ENCODE results near the gene DNAAF6.

DNAAF6 gene

GRCh38 chrX:107204068-107204605, 2.3 kb upstream of the DNAAF6 start:
- Histone ChIP-seq H3K36me3 (ENCODE audit: control insufficient read depth, insufficient read depth, low read length) (no peaks in the 10 kb centered on the region), H3K27me3 (replicated peaks; ENCODE audit: control insufficient read depth, insufficient read depth, low read length, poor library complexity, severe bottlenecking) (no peaks in the 10 kb centered on the region), H3K27ac (ENCODE audit: insufficient read depth, low read length, poor library complexity, severe bottlenecking) (no peak overlapping the region), H3K4me3 (ENCODE audit: insufficient read depth, low read depth, low read length, poor library complexity, severe bottlenecking) (no peak overlapping the region), H3K9me3 (ENCODE audit: control insufficient read depth, low read length) (no peaks in the 10 kb centered on the region), H3K4me1 (ENCODE audit: control insufficient read depth, insufficient read depth, low read length, poor library complexity, severe bottlenecking) (no peaks in the 10 kb centered on the region)
- DNase-seq = no peak

GRCh38 chrX:107206697-107207065, 270 bp downstream of the DNAAF6 start:
- Histone ChIP-seq H3K4me3 (ENCODE audit: insufficient read depth, low read depth, low read length, poor library complexity, severe bottlenecking) (peak overlapping the region; percentile 73), H3K4me1 (ENCODE audit: control insufficient read depth, insufficient read depth, low read length, poor library complexity, severe bottlenecking) (no peaks in the 10 kb centered on the region)

GRCh38 chrX:107207089-107207488, 678 bp downstream of the DNAAF6 start:
- no peaks in the 10 kb centered on the region for H3K4me1 ChIP-seq (ENCODE audit: control insufficient read depth, insufficient read depth, low read length, poor library complexity, severe bottlenecking)
- no peak for DNase-seq
- H3K27ac ChIP-seq (ENCODE audit: insufficient read depth, low read length, poor library complexity, severe bottlenecking) = no peak overlapping the region
- H3K9me3 ChIP-seq (ENCODE audit: control insufficient read depth, low read length) = no peaks in the 10 kb centered on the region
- H3K27me3 ChIP-seq (replicated peaks; ENCODE audit: control insufficient read depth, insufficient read depth, low read length, poor library complexity, severe bottlenecking) = no peaks in the 10 kb centered on the region
- no peak overlapping the region for H3K4me3 ChIP-seq (ENCODE audit: insufficient read depth, low read depth, low read length, poor library complexity, severe bottlenecking)
- no peaks in the 10 kb centered on the region for H3K36me3 ChIP-seq (ENCODE audit: control insufficient read depth, insufficient read depth, low read length)

More at GRCh38 chrX:107206697-107207065, 270 bp downstream of the DNAAF6 start:
- Histone ChIP-seq H3K27me3 (replicated peaks; ENCODE audit: control insufficient read depth, insufficient read depth, low read length, poor library complexity, severe bottlenecking) (no peaks in the 10 kb centered on the region), H3K9me3 (ENCODE audit: control insufficient read depth, low read length) (no peaks in the 10 kb centered on the region), H3K27ac (ENCODE audit: insufficient read depth, low read length, poor library complexity, severe bottlenecking) (no peak overlapping the region), H3K36me3 (ENCODE audit: control insufficient read depth, insufficient read depth, low read length) (no peaks in the 10 kb centered on the region)
- DNase-seq = no peak

- H3K36me3 ChIP-seq (ENCODE audit: control insufficient read depth, insufficient read depth, low read length) = no peaks in the 10 kb centered on the region
- H3K9me3 ChIP-seq (ENCODE audit: control insufficient read depth, low read length) = no peaks in the 10 kb centered on the region
- no peaks in the 10 kb centered on the region for H3K4me1 ChIP-seq (ENCODE audit: control insufficient read depth, insufficient read depth, low read length, poor library complexity, severe bottlenecking)
- no peaks in the 10 kb centered on the region for H3K27me3 ChIP-seq (replicated peaks; ENCODE audit: control insufficient read depth, insufficient read depth, low read length, poor library complexity, severe bottlenecking)
- no peak for DNase-seq
- H3K4me3 ChIP-seq (ENCODE audit: insufficient read depth, low read depth, low read length, poor library complexity, severe bottlenecking) = no peak overlapping the region
- H3K27ac ChIP-seq (ENCODE audit: insufficient read depth, low read length, poor library complexity, severe bottlenecking) = no peak overlapping the region
Measured at GRCh38 chrX:107207943-107208342, 1.5 kb downstream of the DNAAF6 start.

GRCh38 chrX:107213477-107213876, 7.1 kb downstream of the DNAAF6 start:
- H3K36me3 ChIP-seq (ENCODE audit: control insufficient read depth, insufficient read depth, low read length) = no peaks in the 10 kb centered on the region
- H3K27me3 ChIP-seq (replicated peaks; ENCODE audit: control insufficient read depth, insufficient read depth, low read length, poor library complexity, severe bottlenecking) = no peaks in the 10 kb centered on the region
- H3K9me3 ChIP-seq (ENCODE audit: control insufficient read depth, low read length) = no peaks in the 10 kb centered on the region
- no peak overlapping the region for H3K27ac ChIP-seq (ENCODE audit: insufficient read depth, low read length, poor library complexity, severe bottlenecking)
- H3K4me3 ChIP-seq (ENCODE audit: insufficient read depth, low read depth, low read length, poor library complexity, severe bottlenecking) = no peak overlapping the region
- no peaks in the 10 kb centered on the region for H3K4me1 ChIP-seq (ENCODE audit: control insufficient read depth, insufficient read depth, low read length, poor library complexity, severe bottlenecking)
- DNase-seq = no peak

- H3K36me3 ChIP-seq (ENCODE audit: control insufficient read depth, insufficient read depth, low read length) = no peaks in the 10 kb centered on the region
- no peak overlapping the region for H3K27ac ChIP-seq (ENCODE audit: insufficient read depth, low read length, poor library complexity, severe bottlenecking)
- no peak overlapping the region for H3K4me3 ChIP-seq (ENCODE audit: insufficient read depth, low read depth, low read length, poor library complexity, severe bottlenecking)
- DNase-seq = no peak
- H3K9me3 ChIP-seq (ENCODE audit: control insufficient read depth, low read length) = no peaks in the 10 kb centered on the region
- H3K4me1 ChIP-seq (ENCODE audit: control insufficient read depth, insufficient read depth, low read length, poor library complexity, severe bottlenecking) = no peaks in the 10 kb centered on the region
- H3K27me3 ChIP-seq (replicated peaks; ENCODE audit: control insufficient read depth, insufficient read depth, low read length, poor library complexity, severe bottlenecking) = no peaks in the 10 kb centered on the region
Measured at GRCh38 chrX:107226757-107227156, 20.3 kb downstream of the DNAAF6 start.

GRCh38 chrX:107227780-107228485, 21.5 kb downstream of the DNAAF6 start:
- Histone ChIP-seq H3K4me1 (ENCODE audit: control insufficient read depth, insufficient read depth, low read length, poor library complexity, severe bottlenecking) (no peaks in the 10 kb centered on the region), H3K27me3 (replicated peaks; ENCODE audit: control insufficient read depth, insufficient read depth, low read length, poor library complexity, severe bottlenecking) (no peaks in the 10 kb centered on the region)

GRCh38 chrX:107228486-107228819, 22.0 kb downstream of the DNAAF6 start:
- DNase-seq = no peak
- Histone ChIP-seq H3K4me3 (ENCODE audit: insufficient read depth, low read depth, low read length, poor library complexity, severe bottlenecking) (no peak overlapping the region), H3K36me3 (ENCODE audit: control insufficient read depth, insufficient read depth, low read length) (no peaks in the 10 kb centered on the region), H3K27me3 (replicated peaks; ENCODE audit: control insufficient read depth, insufficient read depth, low read length, poor library complexity, severe bottlenecking) (no peaks in the 10 kb centered on the region), H3K9me3 (ENCODE audit: control insufficient read depth, low read length) (no peaks in the 10 kb centered on the region), H3K27ac (ENCODE audit: insufficient read depth, low read length, poor library complexity, severe bottlenecking) (no peak overlapping the region), H3K4me1 (ENCODE audit: control insufficient read depth, insufficient read depth, low read length, poor library complexity, severe bottlenecking) (no peaks in the 10 kb centered on the region)

More at GRCh38 chrX:107227780-107228485, 21.5 kb downstream of the DNAAF6 start:
- DNase-seq = no peak
- no peak overlapping the region for H3K4me3 ChIP-seq (ENCODE audit: insufficient read depth, low read depth, low read length, poor library complexity, severe bottlenecking)
- no peaks in the 10 kb centered on the region for H3K9me3 ChIP-seq (ENCODE audit: control insufficient read depth, low read length)
- no peaks in the 10 kb centered on the region for H3K36me3 ChIP-seq (ENCODE audit: control insufficient read depth, insufficient read depth, low read length)
- H3K27ac ChIP-seq (ENCODE audit: insufficient read depth, low read length, poor library complexity, severe bottlenecking) = no peak overlapping the region

GRCh38 chrX:107272431-107272921, 66.1 kb downstream of the DNAAF6 start:
- Histone ChIP-seq H3K27ac (ENCODE audit: insufficient read depth, low read length, poor library complexity, severe bottlenecking) (no peak overlapping the region), H3K4me3 (ENCODE audit: insufficient read depth, low read depth, low read length, poor library complexity, severe bottlenecking) (no peak overlapping the region)
- DNase-seq = no peak

GRCh38 chrX:107273795-107274194, 67.4 kb downstream of the DNAAF6 start:
- DNase-seq = no peak
- H3K4me1 ChIP-seq (ENCODE audit: control insufficient read depth, insufficient read depth, low read length, poor library complexity, severe bottlenecking) = no peaks in the 10 kb centered on the region
- no peak overlapping the region for H3K4me3 ChIP-seq (ENCODE audit: insufficient read depth, low read depth, low read length, poor library complexity, severe bottlenecking)
- H3K36me3 ChIP-seq (ENCODE audit: control insufficient read depth, insufficient read depth, low read length) = no peaks in the 10 kb centered on the region
- H3K27me3 ChIP-seq (replicated peaks; ENCODE audit: control insufficient read depth, insufficient read depth, low read length, poor library complexity, severe bottlenecking) = no peaks in the 10 kb centered on the region
- H3K9me3 ChIP-seq (ENCODE audit: control insufficient read depth, low read length) = no peaks in the 10 kb centered on the region
- H3K27ac ChIP-seq (ENCODE audit: insufficient read depth, low read length, poor library complexity, severe bottlenecking) = no peak overlapping the region

More at GRCh38 chrX:107272431-107272921, 66.1 kb downstream of the DNAAF6 start:
- no peaks in the 10 kb centered on the region for H3K27me3 ChIP-seq (replicated peaks; ENCODE audit: control insufficient read depth, insufficient read depth, low read length, poor library complexity, severe bottlenecking)
- H3K36me3 ChIP-seq (ENCODE audit: control insufficient read depth, insufficient read depth, low read length) = no peaks in the 10 kb centered on the region
- H3K4me1 ChIP-seq (ENCODE audit: control insufficient read depth, insufficient read depth, low read length, poor library complexity, severe bottlenecking) = no peaks in the 10 kb centered on the region
- H3K9me3 ChIP-seq (ENCODE audit: control insufficient read depth, low read length) = no peaks in the 10 kb centered on the region
